ENCODE measurements around the gene TNFRSF13B. TPM values are rescaled to one million over a fixed set of nuclear protein-coding genes. Genes with fewer than 3 reads are reported as not detected.
A peak's percentile ranks its signal among the peaks of the same experiment; 100 is the strongest.
"Not testable (repeated sequence)": the region's sequence is repeated elsewhere in the genome, so short reads cannot be mapped to it uniquely, and the experiment has no call there.

The TNFRSF13B gene
- total and polyA plus RNA-seq, 10 of the 15 experiments (the other 5 are each of a cell fraction or from before 2014, with no cell fraction given), result 15.5 to 231 (median 119) TPM

GRCh38 chr17:16979237-16979823, 7.4 kb upstream of the TNFRSF13B start:
- Histone ChIP-seq H3K4me1 (ENCODE audit: control insufficient read depth, insufficient read depth, low read length) (peaks cover 73% of the 10 kb centered on the region), H3K27ac (ENCODE audit: control insufficient read depth, insufficient read depth) (peak overlapping the region; percentile 92), H3K79me2 (ENCODE audit: control insufficient read depth, insufficient read depth, low read length) (peaks cover 18% of the 10 kb centered on the region), H3K9ac (ENCODE audit: control insufficient read depth, insufficient read depth, low read length) (peak overlapping the region; percentile 27), H3K4me2 (ENCODE audit: control insufficient read depth, insufficient read depth) (peak overlapping the region; percentile 91)
- 1% methylated on average over 6 of the region's 6 CpGs for WGBS (ENCODE audit: insufficient coverage, insufficient replicate concordance, low lambda C conversion rate, missing lambda C conversion rate)
- H3K4me3 ChIP-seq; intact Hi-C loops (cut with micrococcal nuclease; ENCODE audit: unreplicated experiment); H3K9me3 ChIP-seq (replicated peaks; ENCODE audit: control insufficient read depth, insufficient read depth, low read length); H3K36me3 ChIP-seq (ENCODE audit: control insufficient read depth in 2 of 2, insufficient read depth in 2 of 2, low read length in 1 of 2); H3K27me3 ChIP-seq (replicated peaks in 1 of 2; ENCODE audit: control insufficient read depth in 2 of 2, insufficient read depth in 2 of 2, low read length in 1 of 2); BruUV-seq (replicated peaks); FAIRE-seq; H2AFZ ChIP-seq (ENCODE audit: control insufficient read depth, low read depth, low read length); H4K20me1 ChIP-seq (ENCODE audit: control insufficient read depth, insufficient read depth): not testable (repeated sequence)
- ChIA-PET SMC1A (ENCODE audit: uncharacterized antibody, unreplicated experiment) (interaction anchor here (0.5 to 21.7 kb wide), 8 partner anchors 5 to 332 kb away, joined by 3 to 812 read pairs (median 4); partner anchors contain the start of gene TNFRSF13B), CTCF (interaction anchor here (6.4 to 19.5 kb wide), 2 partner anchors 11 to 13 kb away, joined by 72 to 361 read pairs; no protein-coding TSS in a partner anchor), POLR2A (interaction anchor here (19.7 to 21.9 kb wide), 2 partner anchors 5 to 8 kb away, joined by 656 read pairs; partner anchors contain the start of gene TNFRSF13B), RAD21 (ENCODE audit: unreplicated experiment) (interaction anchor here (22.6 to 30.7 kb wide), 2 partner anchors 5 to 12 kb away, joined by 913 read pairs; partner anchors contain the start of gene TNFRSF13B)
- peak; percentile 14 for ATAC-seq
- peak; percentile 81 for DNase-seq (ENCODE audit: low read depth, low spot score)
- in situ Hi-C loops (cut with MboI), result loop anchor here (25.0 kb wide), 1 partner anchor 1933 kb away; no protein-coding TSS in a partner anchor
- peak; percentile 71 for TF ChIP-seq ATF2 (IDR thresholded peaks at IDR 0.05; ENCODE audit: low read length)
- TF ChIP-seq ZNF687 (IDR thresholded peaks at IDR 0.05), result peak; percentile 79; the same call in 1 of the 2 replicates
- TF ChIP-seq NFIC (IDR thresholded peaks at IDR 0.05; ENCODE audit: low read depth, low read length), result peak; percentile 72
- peak; percentile 9; the same call in 1 of the 2 replicates for TF ChIP-seq SMARCA5 (IDR thresholded peaks at IDR 0.05)
- TF ChIP-seq IKZF2 (IDR thresholded peaks at IDR 0.05), result peak; percentile 42 to 76; a peak in 3 of 4 replicates
- 0 out of 2 replicates have a peak, but pooled peaks have one; percentile 57 for TF ChIP-seq ZBED1 (IDR thresholded peaks at IDR 0.05; ENCODE audit: borderline replicate concordance)
- 0 out of 2 replicates have a peak, but pooled peaks have one; percentile 33 for TF ChIP-seq DPF2 (IDR thresholded peaks at IDR 0.05)
- peak; percentile 93 for TF ChIP-seq CBFB (IDR thresholded peaks at IDR 0.05; ENCODE audit: low read depth)
- TF ChIP-seq ATF7 (IDR thresholded peaks at IDR 0.05; ENCODE audit: low read depth), result peak; percentile 98
- TF ChIP-seq RELB (IDR thresholded peaks at IDR 0.05; ENCODE audit: low read depth), result 0 out of 2 replicates have a peak, but pooled peaks have one; percentile 33
- peak; percentile 84 for TF ChIP-seq NR2F1 (conservative IDR thresholded peaks at IDR 0.05)
- 0 out of 2 replicates have a peak, but pooled peaks have one; percentile 26 for TF ChIP-seq BCL11A (IDR thresholded peaks at IDR 0.05; ENCODE audit: low read depth, low read length)
- 0 out of 2 replicates have a peak, but pooled peaks have one; percentile 48 for TF ChIP-seq EED (IDR thresholded peaks at IDR 0.05; ENCODE audit: low read depth)
- TF ChIP-seq SKIL (IDR thresholded peaks at IDR 0.05; ENCODE audit: low read depth, poor library complexity, severe bottlenecking), result peak; percentile 69
- peak; percentile 74; the same call in 1 of the 2 replicates for TF ChIP-seq NBN (IDR thresholded peaks at IDR 0.05)
